HepG2 (cell line): ENCODE data around the gene NAA25. TPM values are rescaled to one million over a fixed set of nuclear protein-coding genes. Genes with fewer than 3 reads are reported as not detected.
A peak's percentile ranks its signal among the peaks of the same experiment; 100 is the strongest.

ENCODE experiments used
- AGO1 ChIP-seq: fragments of 200-400 bp; formaldehyde crosslinking; IDR thresholded peaks from 2 replicates; pipeline ENCODE4 v1.6.1; 2017; ENCODE audit warnings: mild to moderate bottlenecking, low read depth, low read length, moderate library complexity; ENCODE audit not compliant: poor library complexity, severe bottlenecking
- AKAP8 ChIP-seq: sonication (generic); formaldehyde crosslinking; IDR thresholded peaks from 2 replicates; pipeline ENCODE4 v1.5.1; 2020; ENCODE audit warnings: mild to moderate bottlenecking, missing genetic modification reagents
- CREB1 ChIP-seq, 2 experiments: fragments of 450-650 bp in 1 of 2; IDR thresholded peaks; 2 replicates each; pipeline ENCODE4 v1.6.1; 2016 to 2017; ENCODE audit warnings: control low read depth in 1 of 2, mild to moderate bottlenecking in 1 of 2, missing compliant biosample characterization in 1 of 2, missing genetic modification characterization in 1 of 2
- CSRNP1 ChIP-seq: sonication (generic); formaldehyde crosslinking; IDR thresholded peaks from 2 replicates; pipeline ENCODE4 v1.8.1; 2023; ENCODE audit warnings: mild to moderate bottlenecking, missing genetic modification reagents
- GATA4 ChIP-seq: sonication (generic); IDR thresholded peaks from 2 replicates; pipeline ENCODE4 v1.6.1; 2016; ENCODE audit warnings: antibody characterized with exemption, low read depth, borderline replicate concordance
- HDAC1 ChIP-seq: sonication (generic); formaldehyde crosslinking; IDR thresholded peaks from 2 replicates; pipeline ENCODE4 v1.5.1; 2020; ENCODE audit warnings: mild to moderate bottlenecking, missing genetic modification reagents
- IRF2 ChIP-seq: IDR thresholded peaks from 2 replicates; pipeline ENCODE4 v1.6.1; 2018; ENCODE audit warnings: missing genetic modification reagents, missing compliant biosample characterization
- KLF9 ChIP-seq: IDR thresholded peaks from 2 replicates; pipeline ENCODE4 v1.6.1; 2016; ENCODE audit warnings: low read depth
- MEF2D ChIP-seq: sonication (generic); formaldehyde crosslinking; IDR thresholded peaks from 2 replicates; pipeline ENCODE4 v1.5.1; 2020; ENCODE audit warnings: mild to moderate bottlenecking, missing genetic modification reagents
- NCOR1 ChIP-seq: fragments of 200-600 bp; sonication (generic); IDR thresholded peaks from 2 replicates; pipeline ENCODE4 v1.7.0; 2017; ENCODE audit warnings: antibody characterized with exemption, low read length, borderline replicate concordance
- PHF8 ChIP-seq: sonication (generic); formaldehyde crosslinking; IDR thresholded peaks from 2 replicates; pipeline ENCODE4 v1.5.0; 2020; ENCODE audit warnings: missing genetic modification reagents
- SMAD1 ChIP-seq: sonication (generic); formaldehyde crosslinking; IDR thresholded peaks from 2 replicates; pipeline ENCODE4 v1.4.0; 2020; ENCODE audit warnings: missing genetic modification reagents, low read depth, mild to moderate bottlenecking, borderline replicate concordance
- TOPORS ChIP-seq: sonication (generic); formaldehyde crosslinking; IDR thresholded peaks from 2 replicates; pipeline ENCODE4 v1.8.0; 2023; ENCODE audit warnings: mild to moderate bottlenecking, missing genetic modification reagents
- ZNF12 ChIP-seq: sonication (generic); formaldehyde crosslinking; IDR thresholded peaks from 2 replicates; pipeline ENCODE4 v1.5.0; 2020; ENCODE audit warnings: missing genetic modification reagents
- ZNF44 ChIP-seq: sonication (generic); formaldehyde crosslinking; IDR thresholded peaks from 2 replicates; pipeline ENCODE4 v1.5.1; 2020; ENCODE audit warnings: mild to moderate bottlenecking, missing genetic modification reagents
- ZNF546 ChIP-seq: sonication (generic); formaldehyde crosslinking; conservative IDR thresholded peaks from 2 replicates; pipeline ENCODE4 v1.8.1; 2023; ENCODE audit warnings: mild to moderate bottlenecking, missing genetic modification reagents
- ZNF564 ChIP-seq: sonication (generic); formaldehyde crosslinking; IDR thresholded peaks from 2 replicates; pipeline ENCODE4 v1.8.1; 2023; ENCODE audit warnings: mild to moderate bottlenecking, missing genetic modification reagents
- ZNF619 ChIP-seq: sonication (generic); formaldehyde crosslinking; IDR thresholded peaks from 2 replicates; pipeline ENCODE4 v1.4.0; 2020; ENCODE audit warnings: mild to moderate bottlenecking, missing genetic modification reagents
- ZNF772 ChIP-seq: sonication (generic); formaldehyde crosslinking; IDR thresholded peaks from 2 replicates; pipeline ENCODE4 v1.5.0; 2020; ENCODE audit warnings: mild to moderate bottlenecking, missing genetic modification reagents
- polyA plus RNA-seq, 8 experiments: library from polyadenylated mRNA; depleted of rRNA in 3 of 8; stranded (reverse) in 7 of 8; unstranded in 1 of 8; fragments of >200 nt; fragmentation: Illumina TruSeq in 4 of 8; extraction: Trizol in 4 of 8; gene quantifications; 2 replicates each; pipeline versions ENCODE4 v1.2.1 to v1.2.3, GENCODE V29; 2011 to 2016; ENCODE audit warnings: low read depth in 4 of 8, missing spikeins in 1 of 8, mixed read lengths in 1 of 8; ENCODE audit not compliant: insufficient read depth in 1 of 8
- total RNA-seq, 5 experiments: library from RNA; depleted of rRNA; stranded (reverse); fragments of >200 nt; fragmentation: Illumina TruSeq; extraction: Trizol; gene quantifications; 2 replicates each; pipeline ENCODE4 v1.2.3, GENCODE V29; 2016; ENCODE audit warnings: low read depth in 1 of 5
- TF ChIP-seq, protein P1 (sequence below): sonication (generic); formaldehyde crosslinking; IDR thresholded peaks from 2 replicates; pipeline ENCODE4 v1.8.1; 2023; ENCODE audit warnings: missing genetic modification reagents, inconsistent platforms, borderline replicate concordance
- TF ChIP-seq, protein P2 (sequence below): sonication (generic); formaldehyde crosslinking; IDR thresholded peaks from 2 replicates; pipeline ENCODE4 v1.8.0; 2022; ENCODE audit warnings: missing genetic modification reagents, mild to moderate bottlenecking, inconsistent platforms, borderline replicate concordance
- TF ChIP-seq, protein P3 (sequence below): sonication (generic); formaldehyde crosslinking; IDR thresholded peaks from 2 replicates; pipeline ENCODE4 v1.5.1; 2020; ENCODE audit warnings: missing genetic modification reagents, mild to moderate bottlenecking, borderline replicate concordance
- TF ChIP-seq, protein P4 (sequence below): IDR thresholded peaks from 2 replicates; pipeline ENCODE4 v1.6.1; 2016; ENCODE audit warnings: missing genetic modification reagents, missing compliant biosample characterization

Gene NAA25
- total and polyA plus RNA-seq, 2 of the 13 experiments (the other 11 are each of a cell fraction or from before 2014, with no cell fraction given), result 11.4 to 32.0 TPM

DNA sequence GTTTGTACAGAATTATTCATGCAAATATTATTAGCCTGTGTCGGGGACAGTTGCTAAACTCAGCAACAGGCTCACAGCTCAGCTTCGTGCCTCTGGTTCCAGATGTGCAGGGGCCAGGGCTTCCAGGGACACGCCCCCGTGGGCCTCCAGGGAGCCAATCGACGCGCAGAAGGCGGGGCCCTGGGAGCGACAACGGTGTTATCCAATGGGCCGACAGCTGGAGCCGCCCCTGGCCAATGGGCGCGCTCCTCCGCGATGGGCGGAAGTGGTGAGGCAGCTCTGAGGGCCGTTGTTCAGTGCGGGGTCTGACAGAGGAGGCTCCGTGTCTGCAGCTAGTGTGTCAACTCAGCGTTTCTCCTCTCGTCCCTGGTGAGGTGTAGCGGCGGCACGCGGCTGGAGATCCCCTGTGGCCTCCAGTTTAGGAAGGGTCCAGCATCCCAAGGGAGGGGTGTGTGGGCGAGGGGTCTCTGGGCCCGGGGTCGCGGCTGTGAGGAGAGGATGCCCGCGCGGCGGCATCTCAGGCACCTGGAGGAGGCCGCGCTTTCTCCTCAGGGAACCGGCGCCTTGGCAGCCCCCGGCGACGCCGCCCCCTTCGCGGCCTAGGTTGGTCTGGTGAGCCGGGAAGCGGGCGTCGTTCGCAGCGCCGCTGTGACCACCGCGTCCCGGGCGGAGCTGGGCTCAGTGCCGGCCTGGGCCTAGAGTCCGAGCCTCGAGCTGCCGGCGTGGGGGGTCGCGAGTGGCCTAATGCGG is 16.8 kb upstream of the NAA25 start, which contains the start of gene TRAFD1 (continued):
- TF ChIP-seq ZNF772, result peak; percentile 69
- no peak for TF ChIP-seq CSRNP1 (CRISPR knock-in tag)
- peak; percentile 61 for TF ChIP-seq AGO1
- TF ChIP-seq, protein P1, sequence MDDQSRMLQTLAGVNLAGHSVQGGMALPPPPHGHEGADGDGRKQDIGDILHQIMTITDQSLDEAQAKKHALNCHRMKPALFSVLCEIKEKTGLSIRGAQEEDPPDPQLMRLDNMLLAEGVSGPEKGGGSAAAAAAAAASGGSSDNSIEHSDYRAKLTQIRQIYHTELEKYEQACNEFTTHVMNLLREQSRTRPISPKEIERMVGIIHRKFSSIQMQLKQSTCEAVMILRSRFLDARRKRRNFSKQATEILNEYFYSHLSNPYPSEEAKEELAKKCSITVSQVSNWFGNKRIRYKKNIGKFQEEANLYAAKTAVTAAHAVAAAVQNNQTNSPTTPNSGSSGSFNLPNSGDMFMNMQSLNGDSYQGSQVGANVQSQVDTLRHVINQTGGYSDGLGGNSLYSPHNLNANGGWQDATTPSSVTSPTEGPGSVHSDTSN (CRISPR knock-in tag), result peak; percentile 93
- no peak for TF ChIP-seq AKAP8 (CRISPR knock-in tag)
- 0 out of 2 replicates have a peak, but pooled peaks have one; percentile 15 for TF ChIP-seq ZNF12
- peak; percentile 78 for TF ChIP-seq CREB1 (IDR thresholded peaks at IDR 0.05)
- TF ChIP-seq CREB1 (CRISPR knock-in tag; IDR thresholded peaks at IDR 0.05), result peak; percentile 47; the same call in 1 of the 2 replicates
- TF ChIP-seq, protein P2, sequence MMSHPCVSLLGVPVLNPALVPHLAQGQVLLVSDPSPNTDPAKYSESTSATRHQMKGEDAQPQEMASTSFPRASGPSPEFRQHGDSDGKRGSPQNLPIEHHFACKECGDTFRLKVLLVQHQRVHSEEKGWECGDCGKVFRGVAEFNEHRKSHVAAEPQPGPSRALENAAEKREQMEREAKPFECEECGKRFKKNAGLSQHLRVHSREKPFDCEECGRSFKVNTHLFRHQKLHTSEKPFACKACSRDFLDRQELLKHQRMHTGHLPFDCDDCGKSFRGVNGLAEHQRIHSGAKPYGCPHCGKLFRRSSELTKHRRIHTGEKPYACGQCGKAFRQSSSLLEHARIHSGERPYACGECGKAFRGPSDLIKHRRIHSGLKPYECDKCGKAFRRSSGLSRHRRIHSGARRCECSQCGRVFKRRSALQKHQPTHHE (CRISPR knock-in tag), result no peak
- peak; percentile 51; the same call in 1 of the 2 replicates for TF ChIP-seq MEF2D
- no peak for TF ChIP-seq NCOR1
- TF ChIP-seq TOPORS (CRISPR knock-in tag), result peak; percentile 39; the same call in 1 of the 2 replicates
- TF ChIP-seq IRF2 (CRISPR knock-in tag), result no peak
- peak; percentile 87; the same call in 1 of the 2 replicates for TF ChIP-seq HDAC1 (CRISPR knock-in tag)
- TF ChIP-seq SMAD1, result 0 out of 2 replicates have a peak, but pooled peaks have one; percentile 85
- no peak for TF ChIP-seq ZNF44 (CRISPR knock-in tag)
- TF ChIP-seq, protein P3, sequence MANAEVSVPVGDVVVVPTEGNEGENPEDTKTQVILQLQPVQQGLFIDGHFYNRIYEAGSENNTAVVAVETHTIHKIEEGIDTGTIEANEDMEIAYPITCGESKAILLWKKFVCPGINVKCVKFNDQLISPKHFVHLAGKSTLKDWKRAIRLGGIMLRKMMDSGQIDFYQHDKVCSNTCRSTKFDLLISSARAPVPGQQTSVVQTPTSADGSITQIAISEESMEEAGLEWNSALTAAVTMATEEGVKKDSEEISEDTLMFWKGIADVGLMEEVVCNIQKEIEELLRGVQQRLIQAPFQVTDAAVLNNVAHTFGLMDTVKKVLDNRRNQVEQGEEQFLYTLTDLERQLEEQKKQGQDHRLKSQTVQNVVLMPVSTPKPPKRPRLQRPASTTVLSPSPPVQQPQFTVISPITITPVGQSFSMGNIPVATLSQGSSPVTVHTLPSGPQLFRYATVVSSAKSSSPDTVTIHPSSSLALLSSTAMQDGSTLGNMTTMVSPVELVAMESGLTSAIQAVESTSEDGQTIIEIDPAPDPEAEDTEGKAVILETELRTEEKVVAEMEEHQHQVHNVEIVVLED (CRISPR knock-in tag), result peak; percentile 53; the same call in 1 of the 2 replicates
- TF ChIP-seq ZNF546 (CRISPR knock-in tag), result no peak; the same call in 1 of the 2 replicates
- peak; percentile 75; the same call in 1 of the 2 replicates for TF ChIP-seq GATA4
- peak; percentile 79; the same call in 1 of the 2 replicates for TF ChIP-seq ZNF619
- TF ChIP-seq PHF8, result peak; percentile 92
- no peak for TF ChIP-seq ZNF564 (CRISPR knock-in tag)
- TF ChIP-seq, protein P4, sequence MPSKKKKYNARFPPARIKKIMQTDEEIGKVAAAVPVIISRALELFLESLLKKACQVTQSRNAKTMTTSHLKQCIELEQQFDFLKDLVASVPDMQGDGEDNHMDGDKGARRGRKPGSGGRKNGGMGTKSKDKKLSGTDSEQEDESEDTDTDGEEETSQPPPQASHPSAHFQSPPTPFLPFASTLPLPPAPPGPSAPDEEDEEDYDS (CRISPR knock-in tag), result peak; percentile 73
- no peak for TF ChIP-seq KLF9 (CRISPR knock-in tag)
